H1 (cell line): ENCODE data around the gene VPS37D. TPM values are rescaled to one million over a fixed set of nuclear protein-coding genes. Genes with fewer than 3 reads are reported as not detected.

Experiments used
- CTCF ChIA-PET: fragments of 300-600 bp; sonication (Branson Sonifier 250); formaldehyde crosslinking; loops from one replicate; lab custom pipeline; 2021; ENCODE audit not compliant: partially characterized antibody; lab: Charles Lee
- POLR2A ChIA-PET: fragments of 300-600 bp; sonication (Branson Sonifier 250); formaldehyde crosslinking; loops from one replicate; lab custom pipeline; 2021; ENCODE audit warnings: inconsistent platforms; ENCODE audit not compliant: partially characterized antibody; lab: Charles Lee
- DNase-seq, 2 experiments: peaks; one replicate each; pipeline versions ENCODE4 v3.0.0 to v3.0.0-alpha.2; 2010 to 2022; ENCODE audit warnings: low spot score in 2 of 2, low read depth in 1 of 2, mixed read lengths in 1 of 2
- FAIRE-seq: peaks from 2 replicates; lab custom pipeline; 2011; peaks lifted over from hg19 to GRCh38; lab: Jason Lieb, UNC
- H2AFZ ChIP-seq: 2 replicates; pipeline ENCODE4 v1.8.1; 2012; ENCODE audit warnings: low read length, inconsistent platforms
- H2AK5ac ChIP-seq: 2 replicates; pipeline ENCODE4 v1.6.1; 2013; ENCODE audit warnings: low read depth, low read length
- H2BK120ac ChIP-seq: replicated peaks from 2 replicates; pipeline ENCODE3; 2013; ENCODE audit warnings: low read depth, low read length, inconsistent platforms
- H2BK12ac ChIP-seq: 2 replicates; pipeline ENCODE4 v1.6.1; 2013; ENCODE audit warnings: low read depth, low read length
- H2BK15ac ChIP-seq: 2 replicates; pipeline ENCODE4 v1.6.1; 2013; ENCODE audit warnings: low read length
- H2BK20ac ChIP-seq: 2 replicates; pipeline ENCODE4 v1.6.1; 2013; ENCODE audit warnings: low read length
- H2BK5ac ChIP-seq: 2 replicates; pipeline ENCODE4 v1.6.1; 2013; ENCODE audit warnings: low read depth, low read length
- H3K14ac ChIP-seq: 2 replicates; pipeline ENCODE4 v1.6.1; 2013; ENCODE audit warnings: inconsistent platforms; ENCODE audit not compliant: insufficient read length
- H3K18ac ChIP-seq: 2 replicates; pipeline ENCODE4 v1.6.1; 2013; ENCODE audit warnings: low read length; ENCODE audit errors: extremely low read depth
- H3K23ac ChIP-seq: 2 replicates; pipeline ENCODE4 v1.6.1; 2013; ENCODE audit warnings: inconsistent platforms; ENCODE audit not compliant: insufficient read length
- H3K23me2 ChIP-seq: 2 replicates; pipeline ENCODE4 v1.6.1; 2013; ENCODE audit warnings: low read depth, low read length
- H3K27ac ChIP-seq: 2 replicates; pipeline ENCODE4 v1.6.1; 2011; ENCODE audit warnings: low read depth, low read length, inconsistent platforms
- H3K27me3 ChIP-seq, 4 experiments: replicated peaks in 1 of 4; 1 replicate in 1 of 4; 2 replicates in 3 of 4; pipeline versions ENCODE4 v1.6.1 to v1.8.1; 2011 to 2013; ENCODE audit warnings: low read length in 3 of 4, mild to moderate bottlenecking in 3 of 4, inconsistent platforms in 2 of 4, mixed read lengths in 2 of 4, moderate library complexity in 1 of 4; ENCODE audit not compliant: control insufficient read depth in 3 of 4, insufficient read depth in 3 of 4; ENCODE audit errors: extremely low read depth in 1 of 4
- H3K36me3 ChIP-seq, 4 experiments: 2 replicates each; pipeline versions ENCODE4 v1.6.1 to v1.8.1; 2011 to 2013; ENCODE audit warnings: mild to moderate bottlenecking in 4 of 4, low read length in 3 of 4, moderate library complexity in 2 of 4, control low read depth in 1 of 4, inconsistent platforms in 1 of 4; ENCODE audit not compliant: insufficient read depth in 4 of 4, control insufficient read depth in 2 of 4
- H3K4ac ChIP-seq: replicated peaks from 2 replicates; pipeline ENCODE3; 2013; ENCODE audit warnings: low read length, low read depth, mixed read lengths, inconsistent platforms; ENCODE audit not compliant: insufficient read length
- H3K4me1 ChIP-seq, 4 experiments: replicated peaks in 1 of 4; 1 replicate in 1 of 4; 2 replicates in 3 of 4; pipeline versions ENCODE4 v1.6.1 to v1.8.1; 2011 to 2013; ENCODE audit warnings: low read length in 3 of 4, inconsistent platforms in 2 of 4, mixed read lengths in 1 of 4; ENCODE audit not compliant: insufficient read depth in 4 of 4, control insufficient read depth in 3 of 4
- H3K4me2 ChIP-seq, 2 experiments: 2 replicates each; pipeline versions ENCODE4 v1.6.1 to v1.8.1; 2011 to 2013; ENCODE audit warnings: low read depth in 2 of 2, low read length in 2 of 2, control low read depth in 1 of 2, inconsistent platforms in 1 of 2, mild to moderate bottlenecking in 1 of 2; ENCODE audit not compliant: insufficient read depth in 1 of 2
- H3K4me3 ChIP-seq, 4 experiments: fragments of 200-600, 300-600 bp in 1 of 4; sonication (generic), shearing (Covaris generic), sonication (Bioruptor Twin) in 1 of 4; 2 replicates each; pipeline versions ENCODE4 v1.5.1 to v1.8.1; 2011 to 2016; ENCODE audit warnings: low read length in 4 of 4, low read depth in 3 of 4, control low read depth in 2 of 4, inconsistent platforms in 2 of 4, mild to moderate bottlenecking in 2 of 4, mixed read lengths in 1 of 4, moderate library complexity in 1 of 4; ENCODE audit not compliant: insufficient read depth in 2 of 4; ENCODE audit errors: extremely low read depth in 1 of 4
- H3K56ac ChIP-seq: replicated peaks from 2 replicates; pipeline ENCODE3; 2013; ENCODE audit warnings: low read depth, mild to moderate bottlenecking, mixed read lengths, low read length, inconsistent platforms; ENCODE audit not compliant: insufficient read length
- H3K79me1 ChIP-seq: 2 replicates; pipeline ENCODE4 v1.6.1; 2013; ENCODE audit warnings: low read depth, low read length, control low read depth
- H3K79me2 ChIP-seq, 2 experiments: 2 replicates each; pipeline versions ENCODE4 v1.6.1 to v1.8.1; 2012 to 2013; ENCODE audit warnings: low read length in 2 of 2, mild to moderate bottlenecking in 2 of 2, inconsistent platforms in 1 of 2; ENCODE audit not compliant: insufficient read depth in 2 of 2, control insufficient read depth in 1 of 2
- H3K9ac ChIP-seq, 4 experiments: replicated peaks in 1 of 4; 1 replicate in 1 of 4; 2 replicates in 3 of 4; pipeline versions ENCODE4 v1.6.1 to v1.8.1; 2011 to 2013; ENCODE audit warnings: low read depth in 3 of 4, low read length in 3 of 4, control low read depth in 2 of 4, mild to moderate bottlenecking in 2 of 4, moderate library complexity in 2 of 4, inconsistent platforms in 1 of 4; ENCODE audit errors: extremely low read depth in 1 of 4
- H3K9me3 ChIP-seq, 2 experiments: 2 replicates each; pipeline versions ENCODE4 v1.6.1 to v1.8.1; 2012 to 2013; ENCODE audit warnings: mild to moderate bottlenecking in 2 of 2, moderate library complexity in 2 of 2, control low read depth in 1 of 2, inconsistent platforms in 1 of 2, low read depth in 1 of 2, low read length in 1 of 2, mixed read lengths in 1 of 2; ENCODE audit not compliant: insufficient read depth in 2 of 2
- H4K20me1 ChIP-seq, 2 experiments: replicated peaks in 1 of 2; 2 replicates each; pipeline versions ENCODE3 to v1.8.1; 2011 to 2013; ENCODE audit warnings: inconsistent platforms in 2 of 2, low read length in 2 of 2, mild to moderate bottlenecking in 1 of 2; ENCODE audit not compliant: insufficient read depth in 2 of 2, control insufficient read depth in 1 of 2
- H4K5ac ChIP-seq: 2 replicates; pipeline ENCODE4 v1.6.1; 2013; ENCODE audit warnings: low read length, low read depth, mixed read lengths, inconsistent platforms; ENCODE audit not compliant: insufficient read length
- H4K8ac ChIP-seq: 2 replicates; pipeline ENCODE4 v1.8.0; 2013; ENCODE audit warnings: mild to moderate bottlenecking, moderate library complexity, low read length, inconsistent platforms; ENCODE audit not compliant: insufficient read depth; ENCODE audit errors: extremely low read depth
- H4K91ac ChIP-seq: replicated peaks from 2 replicates; pipeline ENCODE3; 2013; ENCODE audit warnings: low read length, mixed read lengths, inconsistent platforms; ENCODE audit not compliant: insufficient read length
- KDM4A ChIP-seq: IDR thresholded peaks from one replicate; pipeline ENCODE4 v1.7.1; 2012; ENCODE audit warnings: low read depth, mild to moderate bottlenecking, moderate library complexity, low read length, inconsistent platforms; ENCODE audit not compliant: severe bottlenecking
- SAP30 ChIP-seq: fragments of 300-600 bp; sonication (generic); IDR thresholded peaks from 2 replicates; pipeline ENCODE4 v1.7.1; 2012; ENCODE audit warnings: low read length, moderate library complexity, mild to moderate bottlenecking, inconsistent platforms; ENCODE audit not compliant: insufficient read depth, insufficient replicate concordance
- WGBS, 2 experiments: shearing (Covaris generic) in 1 of 2; methylation state at CpG; one replicate each; pipeline versions ENCODE4 v1.1.6 to v1.1.7; 2013 to 2015; ENCODE audit warnings: low lambda C conversion rate in 2 of 2, mixed read lengths in 2 of 2, inconsistent platforms in 1 of 2, low coverage in 1 of 2, missing lambda C conversion rate in 1 of 2; ENCODE audit not compliant: insufficient replicate concordance in 2 of 2, insufficient coverage in 1 of 2, insufficient read length in 1 of 2; ENCODE audit errors: extremely low coverage in 1 of 2, missing lambda C conversion rate in 1 of 2; 5-methylcytosine and 5-hydroxymethylcytosine counted together
- polyA plus RNA-seq, 7 experiments: library from polyadenylated mRNA; depleted of rRNA in 3 of 7; stranded (reverse) in 5 of 7; unstranded in 2 of 7; fragments of >200 nt in 5 of 7; fragments of 200-250 nt in 2 of 7; gene quantifications; 1 replicate in 5 of 7; 2 replicates in 1 of 7; 4 replicates in 1 of 7; pipeline versions ENCODE4 v1.2.1 to v1.2.3, GENCODE V29; 2011 to 2013; ENCODE audit warnings: missing spikeins in 2 of 7, mixed read lengths in 2 of 7
- total RNA-seq: library from RNA; stranded (reverse); fragmentation: NEBNext Ultra II Directional; extraction: Animal tissue kit (Norgen Biotek cat#: 25700); gene quantifications from 2 replicates; pipeline ENCODE4 v1.2.1, GENCODE V29; 2021

VPS37D gene
- total and polyA plus RNA-seq, 2 of the 8 experiments (the other 6 are each of a cell fraction or from before 2014, with no cell fraction given) = 3.4 to 5.0 TPM

DNA sequence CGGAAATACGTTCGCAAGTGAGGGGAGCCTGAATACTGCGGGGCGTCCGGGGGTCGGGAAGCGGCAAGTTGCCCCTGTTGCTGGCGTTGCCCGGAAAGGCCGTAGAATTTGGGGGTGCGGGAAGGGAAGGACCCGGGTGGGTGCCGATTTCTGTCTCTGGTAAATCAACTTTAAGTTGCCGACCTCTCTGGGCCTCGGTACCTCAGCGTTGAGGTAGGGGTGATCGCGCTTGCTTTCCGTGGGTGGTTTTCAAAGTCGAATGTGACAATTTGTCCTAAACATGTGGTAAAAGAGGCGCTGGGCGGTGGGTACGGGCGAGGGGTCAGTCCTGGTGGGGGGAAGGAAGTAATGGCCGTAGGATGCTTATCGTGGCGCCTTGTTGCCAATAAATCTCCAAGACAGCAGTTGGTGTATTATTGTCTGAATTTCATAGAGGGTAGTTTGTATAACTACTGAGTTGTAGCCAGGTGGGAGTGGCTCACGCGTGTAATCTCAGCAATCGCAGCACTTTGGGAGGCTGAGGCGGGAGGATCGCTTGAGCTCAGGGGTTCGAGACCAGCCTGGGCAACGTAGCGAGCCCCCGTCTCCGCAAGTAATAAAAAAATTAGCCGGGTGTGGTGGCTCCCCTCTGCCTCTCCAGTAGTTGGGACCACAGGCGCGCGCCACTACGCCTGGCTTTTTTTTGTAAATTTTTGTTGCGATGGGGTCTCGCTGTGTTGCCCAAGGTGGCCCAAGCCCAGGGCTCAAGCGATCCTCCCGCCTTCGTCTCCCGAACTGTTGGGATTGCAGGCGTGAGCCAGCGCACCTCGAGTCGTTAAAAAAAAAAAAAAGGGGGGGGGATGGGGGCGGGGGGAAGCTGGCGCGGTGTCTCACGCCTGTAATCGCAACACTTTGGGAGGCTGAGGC is 16.4 kb downstream of the VPS37D start:
- no peak overlapping the region for H3K4ac ChIP-seq
- H2AFZ ChIP-seq = no peak overlapping the region
- H2BK20ac ChIP-seq = no peak overlapping the region
- peaks cover 6% of the 10 kb centered on the region; the same call in 1 of the 2 replicates for H3K79me1 ChIP-seq
- peak overlapping the region; percentile 74 for H3K56ac ChIP-seq
- POLR2A ChIA-PET = interaction anchor here (0.7 to 5.6 kb wide), 11 partner anchors 8 to 87 kb away, joined by 3 to 37 read pairs (median 4); no protein-coding TSS in a partner anchor
- peaks cover 25 to 72% of the 10 kb centered on the region in 2 experiments for H3K79me2 ChIP-seq
- H3K9ac ChIP-seq = peak overlapping the region; percentile 85 to 91 (median 90)
- WGBS, 2 experiments = 27% methylated on average over 46 of the region's 58 CpGs; no CpG with 5 or more reads in 1 of the 2 experiments
- no peak overlapping the region for H2BK12ac ChIP-seq
- TF ChIP-seq SAP30 (peak; percentile 83), KDM4A (no peak)
- TF ChIP-seq, all 59 proteins: peak for 1
- peaks cover 3 to 7% (median 3%) of the 10 kb centered on the region in 4 experiments; a peak in 5 of 7 replicates for H3K4me1 ChIP-seq
- no peak overlapping the region for H3K18ac ChIP-seq
- peak overlapping the region; percentile 37 for H4K91ac ChIP-seq
- H3K4me3 ChIP-seq = peak overlapping the region; percentile 82 to 99 (median 95)
- peak overlapping the region; percentile 98; the same call in 1 of the 2 replicates for H4K8ac ChIP-seq
- no peak for DNase-seq
- peaks cover 7 to 15% (median 10%) of the 10 kb centered on the region in 4 experiments; a peak in 7 of 8 replicates for H3K36me3 ChIP-seq
- 0 out of 2 replicates have a peak overlapping the region, but pooled peaks have one; percentile 52 for H2BK5ac ChIP-seq
- no peaks in the 10 kb centered on the region for H3K9me3 ChIP-seq
- H3K27me3 ChIP-seq = no peaks in the 10 kb centered on the region
- H3K4me2 ChIP-seq = peak overlapping the region; percentile 79 to 94
- H4K5ac ChIP-seq = peak overlapping the region; percentile 51
- no peak overlapping the region for H3K14ac ChIP-seq
- H3K23ac ChIP-seq = no peak overlapping the region
- no peak overlapping the region for H2BK15ac ChIP-seq
- peak overlapping the region; percentile 74 for H3K27ac ChIP-seq
- H2BK120ac ChIP-seq = no peak overlapping the region
- no peak for FAIRE-seq
- H2AK5ac ChIP-seq = no peak overlapping the region
- peaks cover 15% of the 10 kb centered on the region for H3K23me2 ChIP-seq
- CTCF ChIA-PET = interaction anchor here (0.6 to 1.2 kb wide), 5 partner anchors 9 to 127 kb away, joined by 3 to 8 read pairs (median 3); no protein-coding TSS in a partner anchor
- peaks cover 0 to 7% of the 10 kb centered on the region in 2 experiments for H4K20me1 ChIP-seq
